ENCODE results near the gene ARHGEF12.

The ARHGEF12 gene

DNA sequence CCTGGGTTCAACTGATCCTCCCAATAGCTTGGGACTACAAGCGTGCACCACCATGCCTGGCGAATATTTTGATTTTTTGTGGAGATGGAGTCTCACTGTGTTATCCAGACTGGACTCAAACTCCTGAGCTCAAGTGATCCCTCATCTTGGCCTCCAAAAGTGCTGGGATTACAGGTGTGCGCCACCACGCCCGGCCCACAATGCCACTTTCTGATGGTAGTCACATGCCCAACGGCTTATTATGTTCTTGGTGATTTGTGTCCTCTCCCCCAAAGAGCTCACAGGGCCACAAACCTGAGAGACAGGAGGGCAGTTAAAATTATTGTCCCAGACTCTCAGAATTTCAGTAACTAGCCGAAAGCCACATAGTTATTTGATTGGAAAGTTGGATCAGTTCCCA is 185.0 kb downstream of the ARHGEF12 start:
- no peak for DNase-seq

GRCh38 chr11:120522021-120522420 is 185.8 kb downstream of the ARHGEF12 start:
- no peak for DNase-seq

GRCh38 chr11:120522736-120523135 is 186.5 kb downstream of the ARHGEF12 start:
- no peak for DNase-seq

DNA sequence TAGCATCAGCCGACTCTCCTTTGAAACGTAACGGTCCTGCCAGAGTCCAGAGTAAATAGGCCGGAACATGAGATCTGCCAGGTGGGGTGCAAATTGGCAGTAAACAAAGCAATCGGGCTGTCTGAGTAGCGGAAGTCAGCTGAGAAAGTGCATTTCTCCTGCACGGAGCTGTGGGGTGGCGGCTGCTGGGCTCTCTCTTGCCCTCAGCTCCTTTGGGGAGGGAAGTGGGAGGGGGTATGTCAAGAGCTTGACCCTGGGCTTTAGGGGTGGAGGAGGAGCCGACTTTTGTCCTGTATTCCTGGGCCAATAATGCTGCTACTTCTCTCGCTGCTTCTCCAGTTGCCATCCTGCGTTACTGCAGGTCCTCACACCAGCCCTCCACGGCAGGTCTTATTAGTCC is 187.0 kb downstream of the ARHGEF12 start:
- DNase-seq: no peak

DNA sequence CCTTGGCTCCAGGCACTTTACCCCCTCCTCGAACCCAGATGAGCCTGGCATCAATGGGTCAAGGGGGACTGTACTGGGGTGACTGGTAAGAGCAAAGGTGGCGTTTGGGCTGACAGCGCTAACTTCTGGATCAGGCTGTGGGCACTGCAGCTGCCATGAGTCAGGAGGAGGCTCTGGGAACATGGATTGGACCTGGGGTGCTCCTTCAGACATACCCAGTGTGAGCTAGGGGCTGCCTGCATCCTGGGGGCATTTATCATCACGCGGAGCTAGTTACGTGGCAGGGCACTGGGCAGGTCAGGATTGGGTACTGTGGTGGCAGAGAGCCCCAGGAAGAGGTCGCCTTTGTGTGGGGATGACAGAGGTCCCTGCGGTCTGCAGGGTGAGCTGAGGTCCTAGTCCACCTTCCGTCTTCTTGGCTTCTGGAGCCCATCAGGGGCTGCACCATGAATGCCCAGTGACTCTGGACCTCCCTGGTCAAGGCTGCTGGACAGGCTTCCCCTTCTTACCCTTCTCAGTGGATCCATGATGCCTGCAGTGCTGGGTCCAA is 188.4 kb downstream of the ARHGEF12 start:
- DNase-seq: no peak

GRCh38 chr11:120525261-120526171 is 189.3 kb downstream of the ARHGEF12 start:
- no peak for DNase-seq

GRCh38 chr11:120526241-120526640 is 190.0 kb downstream of the ARHGEF12 start:
- no peak for DNase-seq

DNA sequence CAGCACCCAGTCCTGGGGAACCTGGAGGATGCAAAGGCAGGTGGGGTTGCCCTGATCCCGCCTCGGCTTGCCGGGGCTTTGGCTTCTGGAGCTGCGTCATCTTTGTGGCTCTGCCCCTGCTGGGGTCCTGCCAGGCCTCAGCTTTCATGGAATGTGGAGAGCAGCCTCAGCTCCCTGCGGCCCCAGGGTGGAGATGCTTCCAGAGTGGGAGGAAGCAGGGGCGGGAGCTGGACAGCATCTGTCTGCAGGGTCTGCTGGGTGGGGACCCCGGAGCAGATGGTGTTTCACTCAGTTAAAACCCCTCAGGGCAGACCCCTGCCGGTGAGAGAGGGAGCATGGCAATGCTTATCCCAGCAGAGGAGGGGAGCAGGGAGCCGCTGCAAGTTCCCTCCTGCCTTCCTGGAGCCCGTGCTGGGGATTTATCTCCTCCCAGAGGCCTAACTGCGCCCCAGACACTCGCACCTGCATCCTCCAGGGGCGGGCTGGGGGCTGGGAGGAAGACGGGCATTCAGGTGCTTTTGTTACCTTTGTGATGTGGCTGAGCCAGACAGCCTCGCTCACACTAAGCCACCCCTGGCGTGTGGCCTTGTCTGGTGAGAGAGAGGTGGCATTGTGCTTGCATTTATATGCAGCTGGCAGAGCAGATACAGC is 191.0 kb downstream of the ARHGEF12 start:
- no peak for DNase-seq

DNA sequence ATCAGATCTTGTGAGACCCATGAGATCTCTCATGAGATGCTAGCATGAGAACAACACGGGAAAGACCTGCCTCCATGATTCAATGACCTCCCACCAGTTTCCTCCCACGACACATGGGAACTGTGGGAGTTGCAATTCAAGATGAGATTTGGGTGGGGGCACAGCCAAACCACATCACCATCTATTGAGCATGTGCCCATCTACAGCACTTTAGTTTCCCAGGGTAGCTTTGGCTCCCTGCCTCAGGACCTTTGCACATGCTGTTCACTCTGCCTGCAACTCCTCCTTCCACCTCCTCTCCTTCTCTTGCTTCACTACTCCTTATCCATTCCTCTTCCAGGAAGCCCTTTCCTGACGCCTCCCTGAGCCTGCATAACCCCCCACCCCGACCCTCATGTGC is 192.5 kb downstream of the ARHGEF12 start:
- no peak for DNase-seq

DNA sequence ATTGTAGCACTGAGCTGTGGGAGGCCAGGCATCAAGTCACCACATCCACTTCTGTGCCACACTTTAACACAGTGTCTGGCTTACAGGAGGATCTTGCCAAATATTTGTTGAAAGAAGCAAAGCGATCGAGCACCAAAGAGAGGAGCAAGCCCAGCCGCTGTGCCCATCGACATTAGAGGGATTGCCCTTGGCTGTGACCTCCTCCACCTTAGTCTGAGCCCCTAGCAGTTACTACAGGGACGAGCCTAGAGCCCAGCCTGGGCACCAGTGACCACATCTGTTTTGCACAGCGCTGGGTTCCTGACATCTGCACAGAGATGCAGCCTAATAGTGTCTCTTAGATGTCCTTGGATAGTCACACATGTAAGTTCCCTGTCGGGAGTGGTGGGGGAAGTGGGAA is 193.0 kb downstream of the ARHGEF12 start:
- DNase-seq: no peak

DNA sequence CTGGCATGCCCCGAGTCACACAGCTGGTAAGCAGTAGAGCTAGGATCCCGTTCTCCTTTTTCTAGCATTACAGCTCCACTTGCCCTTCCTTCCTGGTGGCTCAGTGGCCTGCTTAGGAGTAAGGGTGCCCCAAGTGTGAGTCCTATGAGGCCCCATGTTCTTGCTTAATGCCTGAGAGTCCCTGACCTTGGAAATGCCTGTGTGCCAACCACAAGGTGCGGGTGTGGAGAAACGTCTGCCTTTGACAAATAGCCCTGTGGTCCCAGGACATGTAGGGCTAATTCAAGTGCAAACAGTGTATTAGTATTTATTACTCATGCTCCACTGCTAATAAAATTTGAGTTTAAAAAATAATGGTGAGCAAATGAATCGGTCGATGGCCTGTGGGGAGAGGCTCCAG is 193.7 kb downstream of the ARHGEF12 start:
- no peak for DNase-seq

- peak; percentile 12 for DNase-seq
These were observed 196.0 kb downstream of the ARHGEF12 start for GRCh38 chr11:120532082-120532831.

GRCh38 chr11:120532832-120533196 is 196.6 kb downstream of the ARHGEF12 start:
- DNase-seq: peak; percentile 16

DNA sequence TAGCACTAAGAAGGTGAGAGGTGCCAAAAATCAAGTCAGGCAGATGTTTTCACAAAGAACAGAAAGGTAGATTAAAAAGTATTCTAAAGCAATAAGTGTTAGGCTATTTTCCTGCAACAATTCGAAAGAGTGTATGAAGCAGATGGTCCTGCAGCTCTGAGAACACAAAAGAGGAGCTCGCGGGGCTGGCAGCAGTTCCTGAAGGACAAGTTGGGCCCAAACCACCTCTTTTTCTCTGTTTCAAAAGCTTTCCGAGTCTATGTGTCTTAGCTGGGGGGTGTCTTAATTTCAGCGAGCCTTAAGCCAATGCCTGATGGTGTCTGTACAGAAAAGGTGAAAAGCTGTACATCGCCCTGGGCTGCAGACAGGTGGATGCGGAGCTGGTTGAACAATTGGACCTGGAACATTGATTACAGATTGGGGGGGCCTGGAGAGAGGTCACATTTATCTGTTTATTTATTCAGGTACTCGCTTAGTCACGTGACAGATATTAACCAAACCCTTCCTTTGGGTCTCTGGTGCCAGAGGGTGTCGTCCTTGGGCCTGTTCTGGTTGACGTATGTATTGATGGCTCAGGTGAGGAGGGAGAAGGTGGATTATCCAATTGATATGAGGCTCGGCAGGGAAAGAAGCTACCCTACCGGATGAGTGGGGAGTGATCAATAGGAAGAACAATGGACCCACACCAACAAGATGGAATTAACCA is 200.0 kb downstream of the ARHGEF12 start:
- no peak for DNase-seq

DNA sequence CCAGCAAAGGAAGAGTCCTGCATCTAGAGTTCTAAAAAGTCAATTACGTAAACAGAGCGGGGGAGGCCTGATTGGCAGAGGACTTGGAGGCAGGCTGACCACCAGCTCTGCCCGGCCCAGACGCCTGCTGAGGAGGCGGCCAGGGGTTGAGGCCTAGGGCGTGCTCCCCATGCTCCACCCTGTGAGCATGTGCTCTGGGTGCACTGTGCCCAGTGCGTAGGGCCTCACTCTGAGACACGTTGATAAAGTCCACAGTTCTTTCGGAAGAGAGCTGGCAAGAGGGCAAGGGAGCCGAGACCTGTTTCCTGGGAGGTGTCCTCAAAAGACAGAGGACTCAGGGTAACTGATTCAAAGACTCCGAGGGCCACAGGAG is 200.6 kb downstream of the ARHGEF12 start:
- DNase-seq: no peak

- no peak for DNase-seq
These were observed 201.8 kb downstream of the ARHGEF12 start for GRCh38 chr11:120537996-120538395.

- no peak for DNase-seq
These were observed 202.5 kb downstream of the ARHGEF12 start for GRCh38 chr11:120538707-120539106.
